PC-3 (cell line): Measurements from ENCODE around the gene CSRNP3. TPM values are rescaled to one million over a fixed set of nuclear protein-coding genes. Genes with fewer than 3 reads are reported as not detected.
"Not testable (repeated sequence)": the region's sequence is repeated elsewhere in the genome, so short reads cannot be mapped to it uniquely, and the experiment has no call there.

Source experiments
- ATAC-seq: fragments of 200-7000 bp; cut with Tn5 transposase; 2 replicates; pipeline ENCODE4 v1.9.1; 2020; ENCODE audit warnings: mild to moderate bottlenecking, moderate library complexity
- BruUV-seq: library from RNA; stranded (reverse); fragments of 400-500 nt; replicated peaks from 2 replicates; lab custom pipeline; 2021; lab: Mats Ljungman, UMichigan
- CTCF ChIA-PET: fragments of 300-600 bp; sonication (Branson Sonifier 250); formaldehyde crosslinking; loops from one replicate; lab custom pipeline; 2022; ENCODE audit warnings: antibody characterized with exemption; lab: Charles Lee
- POLR2A ChIA-PET: fragments of 300-600 bp; sonication (Branson Sonifier 250); formaldehyde crosslinking; loops from one replicate; lab custom pipeline; 2022; ENCODE audit warnings: antibody characterized with exemption; ENCODE audit not compliant: unreplicated experiment; lab: Charles Lee
- DNase-seq: peaks from one replicate; pipeline ENCODE4 v3.0.0-alpha.2; 2015
- H2AFZ ChIP-seq: fragments of 300-600 bp; sonication (generic); 2 replicates; pipeline ENCODE4 v1.6.0; 2016; ENCODE audit warnings: antibody characterized with exemption, low read length
- H3F3A ChIP-seq: fragments of 300-600 bp; sonication (generic); one replicate; pipeline ENCODE4 v1.6.0; 2017; ENCODE audit warnings: antibody characterized with exemption, low read length, control low read depth, mild to moderate bottlenecking; ENCODE audit not compliant: unreplicated experiment
- H3K27ac ChIP-seq: fragments of 300-600 bp; sonication (generic); 2 replicates; pipeline ENCODE4 v1.5.1; 2016; ENCODE audit warnings: mild to moderate bottlenecking, low read length
- H3K27me3 ChIP-seq: fragments of 300-600 bp; sonication (generic); 2 replicates; pipeline ENCODE4 v1.6.1; 2016; ENCODE audit warnings: low read length, mixed read lengths
- H3K36me3 ChIP-seq: fragments of 300-600 bp; sonication (generic); 2 replicates; pipeline ENCODE4 v1.6.1; 2016; ENCODE audit warnings: low read depth, mixed run types, low read length, mixed read lengths
- H3K4me1 ChIP-seq: fragments of 300-600 bp; sonication (generic); 2 replicates; pipeline ENCODE4 v1.5.1; 2016; ENCODE audit warnings: low read length; ENCODE audit not compliant: insufficient read depth
- H3K4me2 ChIP-seq: fragments of 300-600 bp; sonication (generic); 2 replicates; pipeline ENCODE4 v1.6.0; 2016; ENCODE audit warnings: low read length
- H3K4me3 ChIP-seq: fragments of 300-600 bp; sonication (generic); 2 replicates; pipeline ENCODE4 v1.5.1; 2016; ENCODE audit warnings: mild to moderate bottlenecking, low read length, mixed read lengths
- H3K79me2 ChIP-seq: fragments of 300-600 bp; sonication (generic); 2 replicates; pipeline ENCODE4 v1.6.1; 2017; ENCODE audit warnings: low read length, mixed read lengths
- H3K9ac ChIP-seq: fragments of 300-600 bp; sonication (generic); 2 replicates; pipeline ENCODE4 v1.6.0; 2016; ENCODE audit warnings: mild to moderate bottlenecking, low read length
- H3K9me2 ChIP-seq: fragments of 300-600 bp; sonication (generic); replicated peaks from 2 replicates; pipeline ENCODE4 v1.6.1; 2016; ENCODE audit warnings: mixed run types, low read length, mixed read lengths
- H3K9me3 ChIP-seq: fragments of 300-600 bp; sonication (generic); 2 replicates; pipeline ENCODE4 v1.6.1; 2016; ENCODE audit warnings: low read length, mixed read lengths
- H4K20me1 ChIP-seq: fragments of 300-600 bp; sonication (generic); 2 replicates; pipeline ENCODE4 v1.6.1; 2016; ENCODE audit warnings: low read length, mixed read lengths
- CTCF ChIP-seq: fragments of 300-600 bp; sonication (generic); conservative IDR thresholded peaks from 2 replicates; pipeline ENCODE4 v1.5.1; 2017; ENCODE audit warnings: antibody characterized with exemption, low read depth, mild to moderate bottlenecking, low read length
- EZH2 ChIP-seq: fragments of 300-600 bp; sonication (generic); IDR thresholded peaks from one replicate; pipeline ENCODE4 v1.6.1; 2017; ENCODE audit warnings: antibody characterized with exemption, mild to moderate bottlenecking, low read length; ENCODE audit not compliant: unreplicated experiment
- EZH2phosphoT487 ChIP-seq: fragments of 300-600 bp; sonication (generic); IDR thresholded peaks from 2 replicates; pipeline ENCODE4 v1.6.1; 2018; ENCODE audit warnings: mild to moderate bottlenecking, antibody characterized with exemption, low read length, borderline replicate concordance
- intact Hi-C: fragments of 100-400 bp; cut with micrococcal nuclease; formaldehyde crosslinking; loops from 2 replicates; pipeline ENCODE4 v1.9.0; 2023
- total RNA-seq: library from RNA; depleted of rRNA; stranded (reverse); fragments of >200 nt; gene quantifications from 2 replicates; pipeline ENCODE4 v1.2.3, GENCODE V29; 2014

CSRNP3 gene
- total RNA-seq, 1 experiment from 2014 or later, result 2.2 TPM

DNA sequence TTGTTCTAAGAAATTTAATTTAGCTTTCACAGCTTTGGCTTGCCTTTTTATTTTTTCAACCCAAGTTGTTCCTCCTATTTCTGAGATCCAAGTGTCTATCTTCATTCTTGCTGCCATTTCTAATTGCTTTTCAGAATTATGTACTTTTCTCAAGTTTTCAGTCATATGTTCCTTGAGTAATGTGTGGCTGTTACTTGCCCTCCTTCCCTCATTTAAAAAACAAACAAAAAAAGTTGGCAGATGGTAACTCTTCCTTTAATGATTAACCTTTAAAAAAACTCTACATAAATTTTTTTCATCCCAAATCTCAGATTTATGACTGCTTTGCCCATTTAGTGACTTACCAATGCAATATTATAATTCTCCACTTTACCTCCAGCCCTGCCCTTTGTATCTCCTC lies 193.2 kb downstream of the CSRNP3 start:
- Histone ChIP-seq H3K9me3 (no peaks in the 10 kb centered on the region), H3K4me2 (no peak overlapping the region), H3K4me1 (no peaks in the 10 kb centered on the region), H2AFZ (no peak overlapping the region), H4K20me1 (no peaks in the 10 kb centered on the region), H3K27me3 (no peaks in the 10 kb centered on the region), H3K27ac (no peak overlapping the region), H3K9me2 (0 out of 2 replicates have a peak, but pooled peaks cover 3% of the 10 kb centered on the region), H3K79me2 (no peaks in the 10 kb centered on the region), H3K9ac (no peak overlapping the region), H3K4me3 (no peak overlapping the region), H3F3A (no peaks in the 10 kb centered on the region), H3K36me3 (no peaks in the 10 kb centered on the region)
- intact Hi-C loops, result no loop called here
- POLR2A ChIA-PET, result no interaction called here
- TF ChIP-seq CTCF, result no peak
- no peak for TF ChIP-seq EZH2
- TF ChIP-seq EZH2phosphoT487, result no peak
- BruUV-seq, result no TSS peak
- no peak for DNase-seq
- CTCF ChIA-PET, result no interaction called here
- ATAC-seq, result no peak

DNA sequence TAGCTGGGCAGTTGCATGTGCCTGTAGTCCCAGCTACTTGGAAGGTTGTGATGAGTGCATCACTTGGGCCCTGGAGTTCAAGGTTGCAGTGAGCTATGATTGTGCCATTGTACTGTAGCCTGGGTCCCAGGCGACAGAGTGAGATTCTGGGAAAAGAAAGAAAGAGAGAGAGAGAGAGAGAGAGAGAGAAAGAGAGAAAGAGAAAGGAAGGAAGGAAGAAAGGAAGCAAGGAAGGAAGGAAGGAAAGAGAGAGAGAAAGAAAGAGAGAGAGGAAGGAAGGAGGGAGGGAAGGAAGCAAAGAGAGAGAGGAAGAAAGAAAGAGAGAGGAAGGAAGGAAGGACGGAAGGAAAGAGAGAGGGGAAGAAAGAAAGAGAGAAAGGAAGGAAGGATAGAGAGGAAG lies 196.1 kb downstream of the CSRNP3 start:
- H3K27me3 ChIP-seq, result no peaks in the 10 kb centered on the region
- H3K79me2 ChIP-seq, result no peaks in the 10 kb centered on the region
- no TSS peak for BruUV-seq
- H2AFZ ChIP-seq, result no peak overlapping the region
- no peak overlapping the region for H3K27ac ChIP-seq
- H3K4me3 ChIP-seq, result no peak overlapping the region
- H3K4me2 ChIP-seq, result no peak overlapping the region
- H3K9me3 ChIP-seq, result no peaks in the 10 kb centered on the region
- DNase-seq, result no peak
- ATAC-seq, result no peak
- ChIA-PET CTCF (no interaction called here), POLR2A (no interaction called here)
- no peaks in the 10 kb centered on the region for H3K36me3 ChIP-seq
- no peaks in the 10 kb centered on the region for H3F3A ChIP-seq
- TF ChIP-seq CTCF (no peak), EZH2 (no peak), EZH2phosphoT487 (no peak)
- no peaks in the 10 kb centered on the region for H4K20me1 ChIP-seq
- H3K4me1 ChIP-seq, result no peaks in the 10 kb centered on the region
- intact Hi-C loops, result no loop called here
- 0 out of 2 replicates have a peak, but pooled peaks cover 3% of the 10 kb centered on the region for H3K9me2 ChIP-seq
- H3K9ac ChIP-seq, result no peak overlapping the region

DNA sequence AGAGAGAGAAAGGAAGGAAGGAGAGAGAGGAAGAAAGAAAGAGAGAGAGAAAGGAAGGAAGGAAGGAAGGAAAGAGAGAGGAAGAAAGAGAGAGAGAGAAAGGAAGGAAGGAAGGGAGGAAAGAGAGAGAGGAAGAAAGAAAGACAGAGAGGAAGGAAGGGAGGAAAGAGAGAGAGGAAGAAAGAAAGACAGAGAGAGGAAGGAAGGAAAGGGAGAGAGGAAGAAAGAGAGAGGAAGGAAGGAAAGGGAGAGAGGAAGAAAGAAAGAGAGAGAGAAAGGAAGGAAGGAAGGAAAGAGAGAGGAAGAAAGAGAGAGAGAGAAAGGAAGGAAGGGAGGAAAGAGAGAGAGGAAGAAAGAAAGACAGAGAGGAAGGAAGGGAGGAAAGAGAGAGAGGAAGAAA lies 196.6 kb downstream of the CSRNP3 start:
- H3K4me3 ChIP-seq, POLR2A ChIA-PET, H3K4me1 ChIP-seq, intact Hi-C loops, H3K79me2 ChIP-seq, H3F3A ChIP-seq, CTCF ChIA-PET, H3K9me2 ChIP-seq, BruUV-seq, ATAC-seq, H4K20me1 ChIP-seq, H3K27me3 ChIP-seq, H3K36me3 ChIP-seq, H2AFZ ChIP-seq, DNase-seq, H3K27ac ChIP-seq, H3K9me3 ChIP-seq, H3K9ac ChIP-seq, H3K4me2 ChIP-seq: not testable (repeated sequence)
